Fibroblast of pulmonary artery (primary cell): Measurements from ENCODE around the gene CCL20.

Source experiments
- DNase-seq: peaks from one replicate; pipeline ENCODE4 v3.0.0-alpha.2; 2010; ENCODE audit warnings: low read depth
- H3K4me3 ChIP-seq: replicated peaks from 2 replicates; pipeline ENCODE4 v1.5.1; 2011; ENCODE audit warnings: low read depth, mild to moderate bottlenecking, control low read depth, low read length, moderate library complexity
- CTCF ChIP-seq: IDR thresholded peaks from 2 replicates; pipeline ENCODE4 v1.5.1; 2011; ENCODE audit warnings: mild to moderate bottlenecking, control low read depth, low read length, inconsistent platforms; ENCODE audit errors: missing control alignments

Gene CCL20

DNA sequence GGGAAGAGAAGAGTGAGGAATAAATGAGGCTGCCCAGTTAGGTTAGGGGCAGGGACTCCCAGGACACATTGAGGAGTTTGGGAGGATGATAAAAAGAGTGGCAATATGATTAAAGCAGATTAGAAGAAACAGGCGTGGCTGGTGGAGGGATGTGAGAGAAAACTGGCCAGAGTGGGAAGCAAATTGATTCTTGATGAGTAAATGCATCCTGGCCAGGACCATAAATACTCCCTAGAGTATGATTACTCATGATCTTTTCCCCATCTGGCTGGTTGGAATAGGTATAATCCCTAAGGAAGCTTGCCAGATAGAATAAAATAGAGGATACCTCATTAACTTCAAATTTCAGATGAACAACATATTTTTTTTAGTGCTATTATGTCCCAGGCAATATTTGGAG, 36.3 kb downstream of the CCL20 start:
- no peak for TF ChIP-seq CTCF
- DNase-seq = peak; percentile 38
- no peak overlapping the region for H3K4me3 ChIP-seq

DNA sequence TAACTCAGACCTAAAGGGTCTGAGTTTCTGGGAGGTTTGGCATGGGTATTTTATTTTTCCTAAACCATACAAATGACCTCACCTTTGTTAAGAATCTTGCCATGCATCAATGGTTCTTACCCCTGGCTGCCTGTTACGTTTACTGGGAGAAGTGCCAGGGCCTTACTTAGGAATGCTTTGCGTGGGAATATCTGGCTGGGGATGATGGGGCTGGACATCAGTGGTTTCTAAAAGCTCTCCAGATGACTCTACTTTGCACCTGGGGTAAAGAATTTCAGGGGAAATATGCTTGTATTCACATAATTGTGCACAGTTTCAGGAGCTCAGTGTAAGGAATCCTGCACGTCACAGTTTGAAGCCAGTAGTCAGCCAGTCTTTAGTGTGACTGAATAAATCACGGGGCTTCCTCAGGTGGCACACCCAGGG, 39.6 kb downstream of the CCL20 start:
- no peak for TF ChIP-seq CTCF
- peak; percentile 93 for DNase-seq
- no peak overlapping the region for H3K4me3 ChIP-seq

DNA sequence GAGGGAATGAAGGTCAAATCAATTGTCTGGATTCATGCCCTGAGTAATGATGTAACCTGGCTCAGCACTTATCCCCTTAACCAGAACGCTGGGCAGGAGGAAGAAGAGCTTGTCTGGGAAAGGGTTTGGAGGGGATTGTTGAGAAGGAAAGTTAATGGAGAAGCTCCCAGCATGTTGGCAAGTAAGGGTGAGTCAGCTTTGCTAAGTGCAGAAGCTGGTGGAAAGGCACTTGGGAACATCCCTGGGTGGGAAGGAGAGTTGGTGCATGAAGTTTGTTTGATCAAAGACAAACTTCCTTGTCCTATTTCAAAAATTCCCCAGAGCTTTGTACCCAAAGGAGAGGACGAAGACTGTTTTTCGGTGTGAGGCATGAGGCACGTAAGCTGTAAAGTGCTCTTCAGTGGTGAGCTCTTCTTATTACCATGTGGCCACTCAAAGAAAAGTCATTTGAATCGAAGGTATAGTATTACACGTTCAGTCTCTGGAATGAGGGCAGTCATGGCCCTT, 40.2 kb downstream of the CCL20 start:
- DNase-seq = no peak

GRCh38 chr2:227855440-227855839, 41.8 kb downstream of the CCL20 start:
- no peak for DNase-seq

More for the DNA sequence above, 40.2 kb downstream of the CCL20 start:
- H3K4me3 ChIP-seq = no peak overlapping the region
- TF ChIP-seq CTCF = no peak

GRCh38 chr2:227856697-227857096, 43.1 kb downstream of the CCL20 start:
- H3K4me3 ChIP-seq = no peak overlapping the region
- DNase-seq = no peak
- TF ChIP-seq CTCF = no peak

More at GRCh38 chr2:227855440-227855839, 41.8 kb downstream of the CCL20 start:
- TF ChIP-seq CTCF = no peak
- H3K4me3 ChIP-seq = no peak overlapping the region

DNA sequence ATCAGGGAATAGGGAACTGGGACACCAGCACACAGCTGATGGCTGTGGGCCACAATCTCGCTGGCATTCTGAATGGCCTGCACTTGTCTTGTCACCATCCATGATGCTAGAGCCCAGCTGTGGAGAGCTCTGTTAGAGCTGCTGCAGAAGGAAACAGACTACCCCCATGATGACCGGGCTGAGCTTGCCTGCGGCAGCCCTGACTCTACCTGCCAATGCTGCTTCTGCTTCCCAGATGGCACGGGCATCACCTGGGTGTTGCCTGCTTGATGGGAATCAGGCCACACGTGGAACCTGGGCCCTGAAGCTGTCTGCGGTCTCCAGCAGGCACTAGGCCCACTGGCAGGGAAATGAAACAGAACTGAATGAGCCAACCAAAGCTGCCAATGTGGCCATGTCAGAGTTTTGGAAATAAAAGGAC, 46.6 kb downstream of the CCL20 start:
- H3K4me3 ChIP-seq = no peak overlapping the region
- DNase-seq = no peak
- no peak for TF ChIP-seq CTCF

DNA sequence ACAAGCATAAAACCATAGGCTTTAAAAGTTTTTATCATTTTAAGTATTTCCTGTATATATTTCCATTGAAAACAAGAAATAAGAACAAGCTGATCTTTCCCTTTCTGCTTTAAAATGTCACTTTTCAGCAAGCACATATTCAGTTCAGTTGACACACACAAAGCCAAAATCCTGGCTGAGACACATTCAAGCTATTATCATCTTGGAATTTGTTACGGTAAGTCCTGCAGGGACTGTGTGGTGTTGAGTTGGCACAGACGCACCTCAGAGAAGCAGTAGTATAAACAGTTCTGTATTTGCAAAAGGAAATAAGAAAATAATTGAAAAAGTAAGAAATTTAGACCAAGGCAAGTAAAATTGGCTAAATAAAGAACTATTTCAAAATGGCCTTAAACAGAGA, 47.4 kb downstream of the CCL20 start:
- no peak overlapping the region for H3K4me3 ChIP-seq
- TF ChIP-seq CTCF = no peak
- peak; percentile 44 for DNase-seq
